ENCODE measurements around the gene ZSWIM9. TPM values are rescaled to one million over a fixed set of nuclear protein-coding genes. Genes with fewer than 3 reads are reported as not detected.

Gene ZSWIM9
- 1 to 10 TPM; 7.0 to 7.8 TPM for total RNA-seq

DNA sequence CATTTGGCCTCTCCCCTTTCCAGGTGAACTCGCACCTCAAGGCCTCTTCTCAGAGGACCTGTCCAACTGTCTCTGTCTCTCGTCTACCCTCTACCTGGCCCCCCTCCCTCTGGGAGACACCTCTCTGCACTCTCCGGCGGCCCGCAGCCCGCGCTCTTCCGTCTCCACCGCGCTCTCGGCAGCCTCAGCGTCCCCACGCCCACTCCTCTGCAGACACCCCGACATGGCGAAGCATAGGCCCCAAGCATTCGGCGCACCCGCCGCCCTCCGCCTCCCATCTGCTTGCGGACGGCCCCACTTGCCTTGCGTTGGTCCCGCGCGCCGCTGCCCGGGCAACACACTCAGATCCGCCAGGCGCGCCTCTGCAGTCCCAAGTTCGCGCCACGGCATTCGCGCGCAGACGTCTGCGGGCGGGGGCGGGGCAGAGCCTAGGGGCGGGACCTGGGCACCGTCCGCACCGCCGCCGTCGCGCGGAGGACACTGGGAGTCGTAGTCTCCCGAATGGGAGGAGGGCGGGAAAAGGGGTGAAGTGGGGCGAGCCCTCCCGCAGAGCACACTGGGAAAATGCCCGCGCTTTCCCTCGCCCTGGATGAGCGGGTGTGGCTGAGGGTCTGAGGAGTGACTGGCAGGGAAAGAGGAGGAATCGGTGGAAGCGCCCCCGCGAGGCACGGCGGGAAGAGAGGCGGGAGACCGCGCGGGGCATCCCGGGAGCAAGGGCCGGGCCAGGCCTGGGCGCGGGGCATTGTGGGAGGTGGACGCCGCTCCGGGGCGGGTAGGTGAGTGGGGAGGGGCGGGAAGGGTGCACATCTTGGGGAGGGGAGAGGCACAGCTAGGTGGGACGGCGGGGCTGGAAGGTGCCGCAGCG is at the start of gene ZSWIM9, which contains the start of gene LIG1:
ZSWIM9 (plus strand) TSS at position 742 of the 865 bp plus-strand sequence. CDS start 1,123 bp downstream, outside the sequence.
LIG1 (minus strand) TSS at position 406 of the 865 bp plus-strand sequence. CDS start 4,778 bp downstream, outside the sequence.
- POLR2A ChIA-PET: interaction anchor here (0.8 to 3.6 kb wide), 10 partner anchors 10 to 686 kb away, joined by 3 to 22 read pairs (median 7); partner anchors contain the start of genes CARD8, KPTN and PLA2G4C
- peak; percentile 93 for DNase-seq
- Mint-ChIP-seq H3K27ac (peak within 1 kb of the TSS; percentile 94), H3K9me3 (no peaks in the 10 kb centered on the region), H3K4me1 (peaks cover 56% of the 10 kb centered on the region), H3K36me3 (ENCODE audit: low read depth) (peaks cover 29% of the 10 kb centered on the region), H3K4me3 (peak within 1 kb of the TSS; percentile 97), H3K27me3 (no peaks in the 10 kb centered on the region)
- CTCF ChIA-PET: interaction anchor here (0.7 to 1.4 kb wide), 5 partner anchors 24 to 1978 kb away, joined by 3 to 5 read pairs (median 5); partner anchors contain the start of gene CARD8

DNA sequence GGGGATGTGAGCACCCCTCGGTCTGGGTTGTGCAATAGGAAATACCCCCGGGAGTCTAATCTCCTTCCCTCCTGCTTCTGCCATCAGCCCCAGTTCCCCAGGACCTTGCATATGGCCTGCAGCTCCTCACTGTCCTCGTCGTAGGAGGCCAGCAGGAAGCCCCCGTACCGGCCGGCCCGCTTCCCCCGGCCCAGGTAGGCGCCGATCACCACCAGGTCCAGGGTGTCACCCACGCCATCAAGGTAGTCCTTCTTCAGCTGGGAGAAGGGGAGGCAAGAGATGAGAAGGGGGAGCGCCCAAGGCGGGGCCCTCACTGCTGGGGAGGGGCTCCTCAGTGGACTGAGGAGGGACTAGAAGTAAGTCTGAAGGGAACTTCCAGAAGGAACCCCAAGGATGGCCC is 49.4 kb upstream of the ZSWIM9 start:
- no peak for DNase-seq
- Mint-ChIP-seq H3K9me3 (no peaks in the 10 kb centered on the region), H3K27me3 (no peaks in the 10 kb centered on the region), H3K36me3 (ENCODE audit: low read depth) (peaks cover 57% of the 10 kb centered on the region), H3K4me1 (peaks cover 23% of the 10 kb centered on the region), H3K4me3 (no peak overlapping the region), H3K27ac (no peak overlapping the region)
- CTCF ChIA-PET: no interaction called here
- POLR2A ChIA-PET: no interaction called here

DNA sequence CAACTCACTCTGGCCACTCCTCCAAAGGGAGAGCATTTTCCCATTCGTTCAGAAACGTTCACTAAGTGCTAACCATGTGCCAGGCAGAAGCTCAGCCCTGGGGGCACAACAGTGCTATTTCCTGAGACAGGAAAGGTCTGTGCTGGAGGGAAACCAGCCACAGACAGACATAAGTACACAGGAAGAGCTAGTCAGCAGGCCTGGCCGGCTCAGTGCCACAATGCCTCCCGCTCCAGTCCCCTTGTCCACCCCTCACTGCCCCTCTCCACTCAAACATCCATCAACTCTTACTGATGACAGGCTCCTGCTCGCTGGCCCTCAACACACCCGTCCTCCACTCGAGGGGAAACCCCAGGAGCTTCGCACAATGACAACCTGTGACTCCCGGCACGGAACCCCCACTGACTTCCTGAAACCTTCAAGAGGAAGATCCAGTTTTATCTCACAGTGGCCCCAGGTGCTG is 48.5 kb upstream of the ZSWIM9 start:
- H3K27me3 Mint-ChIP-seq: no peaks in the 10 kb centered on the region
- H3K4me3 Mint-ChIP-seq: no peak overlapping the region
- peaks cover 61% of the 10 kb centered on the region for H3K36me3 Mint-ChIP-seq (ENCODE audit: low read depth)
- CTCF ChIA-PET: no interaction called here
- peak overlapping the region; percentile 55 for H3K27ac Mint-ChIP-seq
- no peak for DNase-seq
- H3K4me1 Mint-ChIP-seq: peaks cover 23% of the 10 kb centered on the region
- POLR2A ChIA-PET: interaction anchor here (1.3 kb wide), 1 partner anchor 11 kb away, joined by 4 read pairs; the partner anchor contains the start of gene PLA2G4C
- no peaks in the 10 kb centered on the region for H3K9me3 Mint-ChIP-seq

- no peak overlapping the region for H3K4me3 Mint-ChIP-seq
- CTCF ChIA-PET: no interaction called here
- peaks cover 23% of the 10 kb centered on the region for H3K4me1 Mint-ChIP-seq
- H3K27me3 Mint-ChIP-seq: no peaks in the 10 kb centered on the region
- peak overlapping the region; percentile 55 for H3K27ac Mint-ChIP-seq
- POLR2A ChIA-PET: interaction anchor here (1.3 kb wide), 1 partner anchor 12 kb away, joined by 4 read pairs; the partner anchor contains the start of gene PLA2G4C
- H3K9me3 Mint-ChIP-seq: no peaks in the 10 kb centered on the region
- DNase-seq: no peak
- peaks cover 64% of the 10 kb centered on the region for H3K36me3 Mint-ChIP-seq (ENCODE audit: low read depth)
Observed at GRCh38 chr19:48122421-48122820, 48.1 kb upstream of the ZSWIM9 start.

DNA sequence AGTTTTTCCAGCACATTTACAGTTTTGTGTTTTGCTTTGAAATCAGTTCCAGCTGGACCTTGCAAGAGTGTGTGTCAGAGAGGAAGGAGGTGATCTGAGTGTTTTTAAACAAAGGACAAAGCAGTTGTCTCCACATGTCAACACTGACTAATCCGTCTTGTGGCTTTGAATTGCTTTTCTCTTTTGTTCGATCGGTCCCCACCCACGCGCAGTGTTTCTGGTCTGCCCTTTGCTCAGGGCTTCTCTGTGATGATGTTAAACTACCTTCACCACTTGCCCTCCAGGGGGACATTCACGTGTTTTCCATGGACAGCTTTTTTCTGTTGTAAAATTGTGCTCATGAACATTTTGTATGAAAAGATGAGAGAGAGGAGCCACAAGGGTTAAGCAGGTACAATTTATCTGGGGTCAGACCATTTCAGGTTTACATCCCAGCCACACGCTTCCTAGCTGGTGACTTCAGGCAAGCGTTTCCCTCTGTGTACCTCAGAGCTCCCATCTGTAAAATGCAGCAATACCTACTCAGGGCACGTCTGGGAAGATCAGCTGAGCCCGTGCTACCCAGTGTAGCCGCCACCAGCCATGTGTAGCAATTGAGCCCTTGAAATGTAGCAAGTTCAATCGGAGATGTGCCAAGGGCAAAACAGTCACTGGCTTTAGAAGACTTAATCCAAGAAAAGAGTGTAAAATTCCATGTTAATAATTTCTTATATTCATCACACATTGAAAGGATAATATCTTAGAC is 46.4 kb upstream of the ZSWIM9 start:
- H3K27me3 Mint-ChIP-seq: no peaks in the 10 kb centered on the region
- CTCF ChIA-PET: interaction anchor here (0.6 to 1.8 kb wide), 4 partner anchors 13 to 280 kb away, joined by 3 to 6 read pairs (median 3); partner anchors contain the start of gene PLA2G4C

DNA sequence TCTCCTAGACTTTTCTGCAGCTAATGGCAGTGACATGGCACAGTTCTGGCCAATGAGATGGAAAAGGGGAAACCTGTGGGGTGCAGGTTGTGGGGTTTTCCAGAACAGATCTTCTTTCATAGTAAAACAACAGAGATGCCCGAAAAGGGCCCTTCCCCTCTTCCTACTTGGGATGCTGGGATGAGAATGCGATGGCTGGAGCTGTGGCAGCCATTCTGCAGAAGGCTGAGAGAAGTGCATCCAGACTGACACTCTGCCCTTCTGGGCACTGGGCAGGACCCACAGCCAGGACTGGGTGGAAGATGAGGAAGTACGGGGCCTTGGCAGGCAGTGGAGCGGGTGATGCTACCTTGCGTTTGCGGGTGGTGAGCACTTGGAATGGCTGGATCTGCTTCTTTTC is 42.9 kb upstream of the ZSWIM9 start:
- CTCF ChIA-PET: no interaction called here
- Mint-ChIP-seq H3K4me1 (peaks cover 10% of the 10 kb centered on the region), H3K27me3 (no peaks in the 10 kb centered on the region), H3K4me3 (no peak overlapping the region), H3K27ac (no peak overlapping the region), H3K9me3 (no peaks in the 10 kb centered on the region), H3K36me3 (ENCODE audit: low read depth) (peaks cover 61% of the 10 kb centered on the region)
- no peak for DNase-seq
- POLR2A ChIA-PET: no interaction called here

More for the DNA sequence above, 46.4 kb upstream of the ZSWIM9 start:
- peak overlapping the region; percentile 23 for H3K27ac Mint-ChIP-seq
- DNase-seq: peak; percentile 25
- H3K9me3 Mint-ChIP-seq: no peaks in the 10 kb centered on the region
- POLR2A ChIA-PET: no interaction called here
- H3K36me3 Mint-ChIP-seq (ENCODE audit: low read depth): peaks cover 67% of the 10 kb centered on the region
- no peak overlapping the region for H3K4me3 Mint-ChIP-seq
- H3K4me1 Mint-ChIP-seq: peaks cover 17% of the 10 kb centered on the region

- Mint-ChIP-seq H3K27me3 (no peaks in the 10 kb centered on the region), H3K36me3 (ENCODE audit: low read depth) (peaks cover 45% of the 10 kb centered on the region), H3K27ac (no peak overlapping the region), H3K4me1 (no peaks in the 10 kb centered on the region), H3K9me3 (no peaks in the 10 kb centered on the region), H3K4me3 (no peak overlapping the region)
- ChIA-PET POLR2A (no interaction called here), CTCF (interaction anchor here (0.7 kb wide), 1 partner anchor 19 kb away, joined by 4 read pairs; no protein-coding TSS in a partner anchor)
- no peak for DNase-seq
Observed at GRCh38 chr19:48133094-48133493, 37.4 kb upstream of the ZSWIM9 start.

- H3K4me3 Mint-ChIP-seq: no peak overlapping the region
- H3K27me3 Mint-ChIP-seq: no peaks in the 10 kb centered on the region
- CTCF ChIA-PET: interaction anchor here (0.6 kb wide), 1 partner anchor 40 kb away, joined by 3 read pairs; no protein-coding TSS in a partner anchor
- no peak overlapping the region for H3K27ac Mint-ChIP-seq
- no peaks in the 10 kb centered on the region for H3K4me1 Mint-ChIP-seq
- H3K9me3 Mint-ChIP-seq: no peaks in the 10 kb centered on the region
- no peak for DNase-seq
- POLR2A ChIA-PET: no interaction called here
- H3K36me3 Mint-ChIP-seq (ENCODE audit: low read depth): peaks cover 48% of the 10 kb centered on the region
Observed at GRCh38 chr19:48135411-48135810, 35.1 kb upstream of the ZSWIM9 start.

GRCh38 chr19:48136547-48136946 is 33.9 kb upstream of the ZSWIM9 start:
- H3K4me3 Mint-ChIP-seq: no peak overlapping the region

GRCh38 chr19:48137411-48137810 is 33.1 kb upstream of the ZSWIM9 start:
- Mint-ChIP-seq H3K4me1 (no peaks in the 10 kb centered on the region), H3K9me3 (no peaks in the 10 kb centered on the region), H3K27ac (no peak overlapping the region), H3K36me3 (ENCODE audit: low read depth) (peaks cover 42% of the 10 kb centered on the region), H3K4me3 (no peak overlapping the region), H3K27me3 (no peaks in the 10 kb centered on the region)
- DNase-seq: no peak
- ChIA-PET CTCF (no interaction called here), POLR2A (no interaction called here)

More at GRCh38 chr19:48136547-48136946, 33.9 kb upstream of the ZSWIM9 start:
- ChIA-PET POLR2A (no interaction called here), CTCF (no interaction called here)
- Mint-ChIP-seq H3K9me3 (no peaks in the 10 kb centered on the region), H3K4me1 (no peaks in the 10 kb centered on the region), H3K27ac (no peak overlapping the region), H3K36me3 (ENCODE audit: low read depth) (peaks cover 44% of the 10 kb centered on the region), H3K27me3 (no peaks in the 10 kb centered on the region)
- no peak for DNase-seq

DNA sequence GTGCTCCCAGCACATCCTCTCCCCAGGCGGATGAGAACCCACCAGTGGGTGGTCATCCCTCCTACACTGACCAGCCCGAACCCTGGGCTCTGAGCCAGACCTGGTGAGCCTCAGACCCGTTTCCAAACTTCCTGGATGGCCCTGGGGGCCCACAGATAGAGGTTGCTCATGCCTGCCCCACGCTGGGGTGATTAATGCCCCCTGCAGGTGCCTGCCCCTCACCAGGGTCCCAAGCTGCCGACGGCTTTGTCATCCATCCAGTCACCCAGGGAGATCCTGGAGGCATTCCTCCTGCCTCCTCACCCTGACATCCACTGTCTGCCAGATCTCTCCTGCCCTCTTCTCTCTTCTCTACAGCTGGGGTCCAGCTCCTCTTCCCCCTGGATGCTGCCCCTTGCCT is 31.4 kb upstream of the ZSWIM9 start:
- ChIA-PET CTCF (no interaction called here), POLR2A (no interaction called here)
- peaks cover 51% of the 10 kb centered on the region for H3K36me3 Mint-ChIP-seq (ENCODE audit: low read depth)
- no peak overlapping the region for H3K27ac Mint-ChIP-seq
- no peaks in the 10 kb centered on the region for H3K4me1 Mint-ChIP-seq
- no peaks in the 10 kb centered on the region for H3K27me3 Mint-ChIP-seq
- H3K4me3 Mint-ChIP-seq: no peak overlapping the region
- H3K9me3 Mint-ChIP-seq: no peaks in the 10 kb centered on the region
- no peak for DNase-seq

DNA sequence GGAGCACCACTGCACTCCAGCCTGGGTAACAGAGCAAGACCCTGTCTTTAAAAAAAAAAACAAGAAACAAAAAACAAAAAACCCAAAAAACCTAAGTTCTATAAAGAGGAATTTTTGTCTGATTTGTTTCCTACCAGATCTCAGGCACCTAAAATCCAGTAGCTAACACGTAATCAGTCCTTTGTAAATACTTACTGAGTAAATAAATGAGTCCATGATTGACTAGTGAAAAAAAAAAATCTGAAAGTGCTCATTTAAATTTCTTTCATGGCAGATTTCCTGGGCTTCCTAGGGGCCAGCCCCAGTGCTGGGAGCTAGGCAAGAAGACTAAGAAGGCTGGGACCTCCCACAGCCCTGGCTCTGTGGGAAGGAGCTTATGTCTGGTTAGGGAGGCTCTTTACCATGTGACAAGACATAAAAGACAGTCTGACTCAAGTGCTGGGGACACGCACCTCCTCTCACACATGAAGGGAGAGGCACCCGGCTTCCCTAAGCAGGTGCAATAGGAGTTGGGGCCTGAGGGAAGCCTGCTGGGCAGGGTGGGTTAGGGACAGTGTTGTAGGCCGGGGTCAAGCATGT is 22.8 kb upstream of the ZSWIM9 start:
- Mint-ChIP-seq H3K9me3 (no peaks in the 10 kb centered on the region), H3K27ac (no peak overlapping the region), H3K36me3 (ENCODE audit: low read depth) (peaks cover 46% of the 10 kb centered on the region), H3K27me3 (no peaks in the 10 kb centered on the region), H3K4me3 (no peak overlapping the region), H3K4me1 (peaks cover 1% of the 10 kb centered on the region)
- ChIA-PET POLR2A (interaction anchor here (2.0 kb wide), 1 partner anchor 37 kb away, joined by 6 read pairs; the partner anchor contains the start of gene PLA2G4C), CTCF (interaction anchor here (1.0 kb wide), 1 partner anchor 112 kb away, joined by 3 read pairs; no protein-coding TSS in a partner anchor)
- DNase-seq: no peak

Measured in activated CD4-positive, alpha-beta memory T cell treated with anti-CD3 and anti-CD28 coated beads, Interleukin-2, amount 10 ng/mL, durations not matched to agents 7 days and 5 days (primary cell).